Measurements from ENCODE around the gene AKT1S1.
"Not testable (repeated sequence)": the region's sequence is repeated elsewhere in the genome, so short reads cannot be mapped to it uniquely, and the experiment has no call there.

The AKT1S1 gene

GRCh38 chr19:49833599-49833998 lies 43.6 kb downstream of the AKT1S1 start:
- DNase-seq = no peak

- DNase-seq = no peak
Measured at GRCh38 chr19:49832556-49832955, 44.6 kb downstream of the AKT1S1 start.

DNA sequence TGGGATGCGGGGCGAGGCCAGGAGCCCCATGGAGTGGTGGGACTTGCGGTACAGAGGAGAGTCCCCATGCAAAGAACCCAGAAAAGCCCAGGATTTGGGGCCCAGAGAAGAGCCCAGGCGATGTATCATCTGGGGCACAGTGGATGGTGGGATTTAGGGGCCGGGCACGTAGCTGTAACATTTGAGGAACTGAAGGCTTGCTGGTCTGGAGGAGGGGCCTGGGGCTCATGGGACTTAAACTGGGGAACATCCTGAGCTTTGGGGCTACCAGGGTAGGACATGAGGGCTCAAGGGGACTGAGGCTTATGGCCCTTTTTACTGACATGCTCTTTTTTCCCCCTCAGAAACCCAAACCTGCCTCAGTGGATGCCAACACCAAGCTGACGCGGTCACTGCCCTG lies 45.6 kb downstream of the AKT1S1 start:
- no peak for DNase-seq

GRCh38 chr19:49830766-49831165 lies 46.4 kb downstream of the AKT1S1 start:
- no peak for DNase-seq

- DNase-seq = no peak
Measured at GRCh38 chr19:49829721-49830120, 47.4 kb downstream of the AKT1S1 start.

DNA sequence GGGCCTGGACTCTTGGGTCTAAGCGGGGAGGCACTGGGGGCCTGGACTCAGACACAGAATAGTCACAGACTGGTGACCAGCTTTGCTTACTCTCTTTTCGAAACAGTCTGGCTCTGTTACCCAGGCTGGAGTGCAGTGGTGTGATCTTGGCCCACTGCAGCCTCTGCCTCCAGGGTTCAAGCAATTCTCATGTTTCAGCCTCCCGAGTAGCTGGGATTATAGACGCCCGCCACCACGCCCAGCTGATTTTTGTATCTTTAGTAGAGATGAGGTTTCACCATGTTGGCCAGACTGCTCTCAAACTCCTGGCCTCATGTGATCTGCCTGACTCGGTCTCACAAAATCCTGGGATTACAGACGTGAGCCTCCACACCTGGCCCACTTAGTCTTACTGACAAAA lies 48.0 kb downstream of the AKT1S1 start:
- DNase-seq = no peak

GRCh38 chr19:49827034-49827433 lies 50.1 kb downstream of the AKT1S1 start:
- no peak for DNase-seq

DNA sequence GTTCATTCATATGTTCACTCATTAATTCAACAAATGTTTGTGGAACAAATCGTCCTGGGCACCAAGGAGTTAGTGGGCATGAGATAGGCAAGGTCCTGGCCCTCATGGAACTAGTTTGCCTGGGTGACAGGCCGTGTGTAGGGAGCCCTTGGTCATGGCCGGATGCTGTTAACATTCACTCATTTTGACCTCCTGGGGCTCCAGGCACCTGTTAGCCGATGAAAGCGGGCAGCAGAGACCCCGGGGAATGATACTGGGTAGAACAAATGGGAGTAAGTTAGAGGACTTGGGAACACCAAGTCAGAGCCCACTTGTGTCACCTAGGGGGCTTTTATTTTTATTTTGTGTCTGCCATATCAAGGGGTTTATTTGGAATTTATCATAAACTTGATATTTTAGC lies 52.5 kb downstream of the AKT1S1 start:
- no peak for DNase-seq

DNA sequence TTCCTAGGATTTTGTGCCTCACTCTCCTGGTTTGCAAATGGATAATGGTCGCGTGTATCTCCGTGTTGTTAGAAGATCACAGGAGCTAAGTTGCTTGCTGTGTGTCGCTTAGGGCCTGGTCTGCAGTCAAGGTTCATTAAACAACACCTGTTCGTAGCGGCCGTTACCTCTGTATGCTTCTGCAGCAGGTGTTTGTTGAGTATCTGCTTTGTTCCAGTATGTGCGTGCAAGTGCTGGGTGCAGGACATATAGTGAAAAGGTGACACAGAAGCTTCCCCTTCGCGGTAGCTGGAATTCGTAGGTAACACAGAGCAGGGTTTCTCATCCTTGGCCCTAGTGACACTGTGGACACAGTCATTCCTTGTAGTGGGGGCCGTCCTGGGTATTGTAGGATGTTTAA lies 53.7 kb downstream of the AKT1S1 start:
- DNase-seq = no peak

DNA sequence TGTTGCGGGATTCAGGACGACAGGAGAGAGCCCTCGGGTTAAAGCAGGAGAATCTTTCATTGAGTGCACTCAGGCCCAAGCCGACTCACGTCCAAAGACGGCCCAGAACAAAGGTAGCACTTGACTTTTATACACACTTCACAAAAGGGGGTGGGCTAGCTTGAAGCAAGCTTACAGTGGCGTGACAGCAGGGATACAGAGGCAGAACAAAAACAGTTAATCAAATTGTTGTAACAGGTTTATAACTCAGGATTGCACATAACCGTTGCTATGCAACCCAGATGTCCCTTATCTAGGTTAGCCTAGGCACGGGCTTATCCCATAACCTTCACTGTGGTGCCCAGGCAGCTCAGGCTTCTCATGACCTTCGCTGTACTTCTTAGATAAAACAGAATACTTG lies 57.0 kb downstream of the AKT1S1 start:
- no peak for DNase-seq

DNA sequence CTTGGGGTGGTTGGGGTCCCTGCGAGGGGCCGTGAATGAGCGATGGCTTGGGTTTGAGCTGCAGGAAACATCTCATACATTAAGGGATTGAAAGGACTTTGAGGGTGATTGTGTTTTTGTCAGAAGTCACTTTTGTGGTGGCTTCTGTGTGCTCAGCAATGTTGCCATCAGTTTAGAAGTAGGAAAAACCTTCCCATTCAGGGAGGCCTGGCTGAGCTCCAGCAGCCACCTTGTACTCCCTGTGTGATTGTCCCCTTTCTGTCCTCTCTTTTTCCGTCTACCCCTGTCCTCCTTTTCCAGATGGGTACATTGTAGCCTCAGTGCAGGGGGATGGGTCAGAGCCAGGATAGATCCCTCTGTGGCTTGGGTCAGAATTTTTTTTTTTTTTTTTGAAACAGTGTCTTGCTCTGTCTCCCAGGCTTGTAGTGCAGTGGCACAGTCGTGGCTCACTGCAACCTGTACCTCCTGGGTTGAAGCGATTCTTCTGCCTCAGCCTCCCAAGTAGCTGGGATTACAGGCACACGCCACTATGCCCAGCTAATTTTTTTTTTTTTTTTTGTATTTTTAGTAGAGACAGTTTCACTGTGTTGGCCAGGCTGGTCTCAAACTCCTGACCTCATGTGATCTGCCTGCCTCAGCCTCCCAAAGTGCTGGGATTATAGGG lies 57.6 kb downstream of the AKT1S1 start:
- not testable (repeated sequence) for DNase-seq
